OCI-LY1 (cell line): Measurements from ENCODE around the gene CMBL.

Source experiments
- H2AFZ ChIP-seq: fragments of 200-600 bp; sonication (generic), shearing (Covaris generic); 2 replicates; pipeline ENCODE4 v1.6.0; 2014; ENCODE audit warnings: antibody characterized with exemption, mild to moderate bottlenecking, low read length
- H3F3A ChIP-seq: fragments of 200-600 bp; sonication (generic), shearing (Covaris generic); 2 replicates; pipeline ENCODE4 v1.6.0; 2014; ENCODE audit warnings: mild to moderate bottlenecking, antibody characterized with exemption, low read length, moderate library complexity; ENCODE audit not compliant: insufficient read depth
- H3K27ac ChIP-seq: fragments of 200-600 bp; sonication (generic); 2 replicates; pipeline ENCODE4 v1.5.1; 2014; ENCODE audit warnings: low read length, mixed run types, mild to moderate bottlenecking, low read depth; ENCODE audit not compliant: poor library complexity, severe bottlenecking
- H3K27me3 ChIP-seq: fragments of 200-600 bp; sonication (generic); 2 replicates; pipeline ENCODE4 v1.6.0; 2014; ENCODE audit warnings: antibody characterized with exemption, mild to moderate bottlenecking, low read length, moderate library complexity; ENCODE audit not compliant: insufficient read depth
- H3K36me3 ChIP-seq: fragments of 200-600 bp; sonication (generic); 2 replicates; pipeline ENCODE4 v1.6.1; 2014; ENCODE audit warnings: mild to moderate bottlenecking, antibody characterized with exemption, low read length, moderate library complexity, mixed read lengths; ENCODE audit not compliant: insufficient read depth
- H3K4me1 ChIP-seq: fragments of 200-600 bp; sonication (generic); 2 replicates; pipeline ENCODE4 v1.5.1; 2014; ENCODE audit warnings: mild to moderate bottlenecking, low read length, moderate library complexity; ENCODE audit not compliant: insufficient read depth, severe bottlenecking
- H3K4me2 ChIP-seq: fragments of 200-600 bp; sonication (generic), shearing (Covaris generic); 2 replicates; pipeline ENCODE4 v1.6.1; 2014; ENCODE audit warnings: low read length
- H3K4me3 ChIP-seq: fragments of 200-600 bp; sonication (generic); 2 replicates; pipeline ENCODE4 v1.5.1; 2014; ENCODE audit warnings: low read length, low read depth, mild to moderate bottlenecking, mixed read lengths; ENCODE audit not compliant: poor library complexity, severe bottlenecking
- H3K79me2 ChIP-seq: fragments of 200-600 bp; shearing (Covaris generic); 2 replicates; pipeline ENCODE4 v1.6.1; 2016; ENCODE audit warnings: mixed run types, low read length, mixed read lengths; ENCODE audit not compliant: insufficient read depth
- H3K9ac ChIP-seq: fragments of 200-600 bp; sonication (generic), shearing (Covaris generic); 2 replicates; pipeline ENCODE4 v1.6.1; 2014; ENCODE audit warnings: mild to moderate bottlenecking, low read length, mixed read lengths
- H3K9me2 ChIP-seq: fragments of 200-600 bp; sonication (generic), shearing (Covaris generic); 2 replicates; pipeline ENCODE4 v1.6.1; 2014; ENCODE audit warnings: low read depth, mild to moderate bottlenecking, low read length, mixed read lengths
- H3K9me3 ChIP-seq: fragments of 200-600 bp; shearing (Covaris generic); 2 replicates; pipeline ENCODE4 v1.6.1; 2014; ENCODE audit warnings: low read length, mixed read lengths
- H4K20me1 ChIP-seq: fragments of 200-600 bp; sonication (generic), shearing (Covaris generic); 2 replicates; pipeline ENCODE4 v1.6.0; 2016; ENCODE audit warnings: mild to moderate bottlenecking, low read length; ENCODE audit not compliant: insufficient read depth
- CTCF ChIP-seq: fragments of 200-600 bp; sonication (generic), shearing (Covaris generic); IDR thresholded peaks from 2 replicates; pipeline ENCODE4 v1.5.1; 2017; ENCODE audit warnings: mild to moderate bottlenecking, antibody characterized with exemption, low read length, moderate library complexity, mixed read lengths
- EZH2 ChIP-seq: fragments of 200-600 bp; sonication (generic), shearing (Covaris generic); IDR thresholded peaks from 2 replicates; pipeline ENCODE4 v1.8.0; 2017; ENCODE audit warnings: borderline replicate concordance, mixed run types, mild to moderate bottlenecking, antibody characterized with exemption, low read length, moderate library complexity, mixed read lengths

The CMBL gene

GRCh38 chr5:10257870-10258269, 49.8 kb downstream of the CMBL start:
- H4K20me1 ChIP-seq = no peaks in the 10 kb centered on the region
- H3K4me3 ChIP-seq = no peak overlapping the region
- peaks cover 97% of the 10 kb centered on the region for H3K36me3 ChIP-seq
- H2AFZ ChIP-seq = no peak overlapping the region
- H3K9me2 ChIP-seq = no peaks in the 10 kb centered on the region
- H3K9ac ChIP-seq = no peak overlapping the region
- peaks cover 30% of the 10 kb centered on the region for H3K79me2 ChIP-seq
- no peak overlapping the region for H3K4me2 ChIP-seq
- H3K27ac ChIP-seq = no peak overlapping the region
- H3K27me3 ChIP-seq = no peaks in the 10 kb centered on the region
- H3K4me1 ChIP-seq = peaks cover 13% of the 10 kb centered on the region
- H3F3A ChIP-seq = no peaks in the 10 kb centered on the region
- TF ChIP-seq CTCF = no peak
- no peak for TF ChIP-seq EZH2
- H3K9me3 ChIP-seq = no peaks in the 10 kb centered on the region

GRCh38 chr5:10254686-10255085, 53.0 kb downstream of the CMBL start:
- Histone ChIP-seq H3K79me2 (peaks cover 58% of the 10 kb centered on the region), H3K27ac (no peak overlapping the region), H3K36me3 (peaks cover 89% of the 10 kb centered on the region), H4K20me1 (no peaks in the 10 kb centered on the region), H3F3A (no peaks in the 10 kb centered on the region), H3K4me1 (peaks cover 30% of the 10 kb centered on the region), H3K9me2 (no peaks in the 10 kb centered on the region), H3K4me3 (no peak overlapping the region), H3K4me2 (no peak overlapping the region), H3K27me3 (no peaks in the 10 kb centered on the region), H3K9ac (no peak overlapping the region), H2AFZ (no peak overlapping the region), H3K9me3 (no peaks in the 10 kb centered on the region)
- TF ChIP-seq CTCF = no peak
- no peak for TF ChIP-seq EZH2

GRCh38 chr5:10253390-10253789, 54.3 kb downstream of the CMBL start:
- Histone ChIP-seq H3K9ac (peak overlapping the region; percentile 4; the same call in 1 of the 2 replicates), H3K27ac (no peak overlapping the region), H3K4me2 (peak overlapping the region; percentile 18; the same call in 1 of the 2 replicates), H3K79me2 (peaks cover 58% of the 10 kb centered on the region), H3K36me3 (peaks cover 76% of the 10 kb centered on the region), H3K9me2 (no peaks in the 10 kb centered on the region), H3K27me3 (no peaks in the 10 kb centered on the region), H3F3A (no peaks in the 10 kb centered on the region), H4K20me1 (no peaks in the 10 kb centered on the region), H3K9me3 (no peaks in the 10 kb centered on the region), H3K4me1 (peaks cover 36% of the 10 kb centered on the region), H2AFZ (no peak overlapping the region), H3K4me3 (no peak overlapping the region)
- TF ChIP-seq EZH2 (no peak), CTCF (no peak)
